Fibroblast of gingiva (primary cell): Measurements from ENCODE around the gene BPIFB3.
"Not testable (repeated sequence)": the region's sequence is repeated elsewhere in the genome, so short reads cannot be mapped to it uniquely, and the experiment has no call there.

ENCODE experiments used
- DNase-seq: peaks from one replicate; pipeline ENCODE4 v3.0.0-alpha.2; 2011; ENCODE audit warnings: low read depth

BPIFB3 gene

GRCh38 chr20:33092361-33092760, 38.7 kb downstream of the BPIFB3 start:
- DNase-seq, result no peak

GRCh38 chr20:33093074-33093473, 39.4 kb downstream of the BPIFB3 start:
- DNase-seq, result no peak

- no peak for DNase-seq
These were observed 39.9 kb downstream of the BPIFB3 start for GRCh38 chr20:33093582-33093981.

GRCh38 chr20:33095249-33095648, 41.5 kb downstream of the BPIFB3 start:
- DNase-seq, result no peak

- DNase-seq, result peak; percentile 9
These were observed 42.3 kb downstream of the BPIFB3 start for GRCh38 chr20:33095902-33096584.

- DNase-seq, result no peak
These were observed 43.3 kb downstream of the BPIFB3 start for GRCh38 chr20:33097001-33097400.

GRCh38 chr20:33099843-33100538, 46.3 kb downstream of the BPIFB3 start:
- no peak for DNase-seq

GRCh38 chr20:33103556-33103955, 49.9 kb downstream of the BPIFB3 start:
- no peak for DNase-seq

GRCh38 chr20:33104336-33104735, 50.6 kb downstream of the BPIFB3 start:
- DNase-seq, result no peak

- DNase-seq, result no peak
These were observed 51.7 kb downstream of the BPIFB3 start for GRCh38 chr20:33105316-33105924.

- not testable (repeated sequence) for DNase-seq
These were observed 52.4 kb downstream of the BPIFB3 start for GRCh38 chr20:33106058-33106620.

GRCh38 chr20:33108661-33109060, 55.0 kb downstream of the BPIFB3 start:
- no peak for DNase-seq

- DNase-seq, result no peak
These were observed 56.6 kb downstream of the BPIFB3 start for GRCh38 chr20:33110147-33110825.

- DNase-seq, result no peak
These were observed 57.6 kb downstream of the BPIFB3 start for GRCh38 chr20:33111306-33111705.

- no peak for DNase-seq
These were observed 59.1 kb downstream of the BPIFB3 start for GRCh38 chr20:33112547-33113386.

- DNase-seq, result no peak
These were observed 59.7 kb downstream of the BPIFB3 start for GRCh38 chr20:33113387-33113908.

- not testable (repeated sequence) for DNase-seq
These were observed 61.8 kb downstream of the BPIFB3 start for GRCh38 chr20:33115501-33115900.

GRCh38 chr20:33119725-33120720, 66.3 kb downstream of the BPIFB3 start:
- no peak for DNase-seq

GRCh38 chr20:33120934-33121333, 67.2 kb downstream of the BPIFB3 start:
- DNase-seq, result no peak

GRCh38 chr20:33122297-33122696, 68.6 kb downstream of the BPIFB3 start:
- not testable (repeated sequence) for DNase-seq
